K562 (cell line): ENCODE data around the gene RNH1.

Experiments
- ELF4 ChIP-seq: fragments of 450-650 bp; formaldehyde crosslinking; IDR thresholded peaks from 2 replicates; pipeline ENCODE4 v1.4.0; 2022; ENCODE audit warnings: missing genetic modification characterization
- EP300 ChIP-seq: IDR thresholded peaks from 2 replicates; pipeline ENCODE4 v1.6.1; 2012; ENCODE audit warnings: low read length, improper control_type of control experiment
- U2AF1 ChIP-seq: fragments of 200-400 bp; formaldehyde crosslinking; optimal IDR thresholded peaks from 2 replicates; pipeline ENCODE3; 2017; ENCODE audit warnings: mild to moderate bottlenecking, low read depth, low read length, moderate library complexity
- ZBTB12 ChIP-seq: fragments of 250-450 bp; sonication (Bioruptor Pico); IDR thresholded peaks from 2 replicates; pipeline ENCODE4 v1.4.0; 2020
- TF ChIP-seq, protein P1 (sequence below): sonication (generic); formaldehyde crosslinking; IDR thresholded peaks from 2 replicates; pipeline ENCODE4 v1.8.1; 2022; ENCODE audit warnings: missing genetic modification reagents
- TF ChIP-seq, protein P2 (sequence below): sonication (generic); formaldehyde crosslinking; IDR thresholded peaks from 2 replicates; pipeline ENCODE4 v1.5.0; 2020; ENCODE audit warnings: missing genetic modification reagents

GRCh38 chr11:550021-550745 lies 43.1 kb upstream of the RNH1 start:
- no peak for TF ChIP-seq U2AF1
- TF ChIP-seq, protein P1, sequence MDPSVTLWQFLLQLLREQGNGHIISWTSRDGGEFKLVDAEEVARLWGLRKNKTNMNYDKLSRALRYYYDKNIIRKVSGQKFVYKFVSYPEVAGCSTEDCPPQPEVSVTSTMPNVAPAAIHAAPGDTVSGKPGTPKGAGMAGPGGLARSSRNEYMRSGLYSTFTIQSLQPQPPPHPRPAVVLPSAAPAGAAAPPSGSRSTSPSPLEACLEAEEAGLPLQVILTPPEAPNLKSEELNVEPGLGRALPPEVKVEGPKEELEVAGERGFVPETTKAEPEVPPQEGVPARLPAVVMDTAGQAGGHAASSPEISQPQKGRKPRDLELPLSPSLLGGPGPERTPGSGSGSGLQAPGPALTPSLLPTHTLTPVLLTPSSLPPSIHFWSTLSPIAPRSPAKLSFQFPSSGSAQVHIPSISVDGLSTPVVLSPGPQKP (CRISPR knock-in tag) = no peak
- no peak for TF ChIP-seq ELF4
- TF ChIP-seq EP300 = no peak
- TF ChIP-seq, protein P2, sequence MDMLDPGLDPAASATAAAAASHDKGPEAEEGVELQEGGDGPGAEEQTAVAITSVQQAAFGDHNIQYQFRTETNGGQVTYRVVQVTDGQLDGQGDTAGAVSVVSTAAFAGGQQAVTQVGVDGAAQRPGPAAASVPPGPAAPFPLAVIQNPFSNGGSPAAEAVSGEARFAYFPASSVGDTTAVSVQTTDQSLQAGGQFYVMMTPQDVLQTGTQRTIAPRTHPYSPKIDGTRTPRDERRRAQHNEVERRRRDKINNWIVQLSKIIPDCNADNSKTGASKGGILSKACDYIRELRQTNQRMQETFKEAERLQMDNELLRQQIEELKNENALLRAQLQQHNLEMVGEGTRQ = no peak
- TF ChIP-seq ZBTB12 (CRISPR knock-in tag) = no peak
